Measurements from ENCODE around the gene RET. TPM values are rescaled to one million over a fixed set of nuclear protein-coding genes. Genes with fewer than 3 reads are reported as not detected.
"Not testable (repeated sequence)": the region's sequence is repeated elsewhere in the genome, so short reads cannot be mapped to it uniquely, and the experiment has no call there.

RET gene
- total RNA-seq, 4 donors from 2014 or later, result 0.51 to 1.2 (median 0.62) TPM

DNA sequence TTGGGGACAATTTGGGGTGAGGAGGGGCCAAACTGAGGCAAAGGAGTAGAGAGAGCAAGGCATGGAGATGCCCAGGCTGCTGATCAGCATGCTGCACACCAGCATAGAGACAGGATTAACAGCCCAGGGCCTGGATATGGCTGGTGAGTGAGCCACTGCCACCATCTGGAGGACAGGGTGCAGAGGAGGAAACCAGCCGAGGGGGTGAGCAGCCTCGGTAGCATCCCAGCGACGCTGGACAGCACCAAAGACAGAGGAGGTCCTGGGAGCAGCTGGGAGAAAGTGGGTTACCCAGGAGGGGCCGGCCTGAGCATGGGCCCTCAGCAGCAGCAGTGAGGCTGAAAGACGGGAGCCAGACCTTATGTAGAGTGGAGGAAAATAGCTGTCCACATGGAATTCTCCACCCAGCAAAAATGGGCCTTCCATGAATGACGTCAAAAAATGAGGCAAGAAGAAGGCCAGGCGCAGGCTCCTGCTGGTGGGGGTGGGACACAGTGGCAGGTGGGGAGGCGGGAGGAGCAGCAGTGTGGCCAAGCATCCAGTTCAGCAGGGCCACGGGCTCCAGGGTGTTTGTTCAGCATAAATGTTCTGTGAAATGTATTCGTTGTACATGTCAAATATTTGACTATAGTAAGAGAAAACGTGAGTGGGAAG is 16.7 kb downstream of the RET start:
- no peak for ATAC-seq
- TF ChIP-seq, protein P1, sequence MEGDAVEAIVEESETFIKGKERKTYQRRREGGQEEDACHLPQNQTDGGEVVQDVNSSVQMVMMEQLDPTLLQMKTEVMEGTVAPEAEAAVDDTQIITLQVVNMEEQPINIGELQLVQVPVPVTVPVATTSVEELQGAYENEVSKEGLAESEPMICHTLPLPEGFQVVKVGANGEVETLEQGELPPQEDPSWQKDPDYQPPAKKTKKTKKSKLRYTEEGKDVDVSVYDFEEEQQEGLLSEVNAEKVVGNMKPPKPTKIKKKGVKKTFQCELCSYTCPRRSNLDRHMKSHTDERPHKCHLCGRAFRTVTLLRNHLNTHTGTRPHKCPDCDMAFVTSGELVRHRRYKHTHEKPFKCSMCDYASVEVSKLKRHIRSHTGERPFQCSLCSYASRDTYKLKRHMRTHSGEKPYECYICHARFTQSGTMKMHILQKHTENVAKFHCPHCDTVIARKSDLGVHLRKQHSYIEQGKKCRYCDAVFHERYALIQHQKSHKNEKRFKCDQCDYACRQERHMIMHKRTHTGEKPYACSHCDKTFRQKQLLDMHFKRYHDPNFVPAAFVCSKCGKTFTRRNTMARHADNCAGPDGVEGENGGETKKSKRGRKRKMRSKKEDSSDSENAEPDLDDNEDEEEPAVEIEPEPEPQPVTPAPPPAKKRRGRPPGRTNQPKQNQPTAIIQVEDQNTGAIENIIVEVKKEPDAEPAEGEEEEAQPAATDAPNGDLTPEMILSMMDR (IDR thresholded peaks at IDR 0.05 in 4 of 5, conservative IDR thresholded peaks at IDR 0.05 in 1 of 5), result no peak
- no peak for TF ChIP-seq POLR2A (IDR thresholded peaks at IDR 0.05)
- no peaks in the 10 kb centered on the region for H3K27me3 ChIP-seq
- H3K36me3 ChIP-seq, result no peaks in the 10 kb centered on the region
- H3K4me1 ChIP-seq, result no peaks in the 10 kb centered on the region
- no peak overlapping the region for H3K4me3 ChIP-seq
- H3K27ac ChIP-seq, result no peak overlapping the region
- no peaks in the 10 kb centered on the region for H3K9me3 ChIP-seq
- in situ Hi-C loops (cut with MboI; ENCODE audit: low sequenced_read_pairs in 4 of 4) (loop anchor here in 2 of 4 donors (10.0 kb wide), 1 partner anchor 219 kb away; no protein-coding TSS in a partner anchor), intact Hi-C loops (cut with DNase I; ENCODE audit: low total_unique reads) (no loop called here)
- no peak for DNase-seq

DNA sequence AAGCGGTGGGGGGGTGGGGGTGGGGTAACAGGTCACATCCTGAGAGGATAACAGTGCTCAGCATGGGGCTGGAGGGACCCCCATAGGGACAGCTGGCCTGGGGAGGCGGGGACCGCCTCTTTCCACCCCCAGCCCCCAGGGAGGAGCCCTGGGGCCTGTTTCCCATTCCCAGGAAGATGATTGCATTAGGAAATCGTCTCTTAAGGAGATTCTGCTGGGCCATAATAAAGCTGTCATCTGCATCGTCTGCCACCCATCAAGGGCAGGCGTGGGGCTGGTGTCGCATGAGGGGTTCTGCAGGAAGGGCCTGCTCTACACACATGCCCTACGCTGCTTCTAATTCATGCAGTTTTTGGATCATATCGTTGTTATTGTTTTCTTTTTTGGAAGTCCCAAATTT is 17.2 kb downstream of the RET start:
- in situ Hi-C loops (cut with MboI; ENCODE audit: low sequenced_read_pairs in 4 of 4), result loop anchor here in 2 of 4 donors (10.0 kb wide), 1 partner anchor 219 kb away; no protein-coding TSS in a partner anchor
- intact Hi-C loops (cut with DNase I; ENCODE audit: low total_unique reads), result no loop called here
- ATAC-seq (no peak), DNase-seq (no peak)
- TF ChIP-seq, protein P1 (IDR thresholded peaks at IDR 0.05 in 4 of 5, conservative IDR thresholded peaks at IDR 0.05 in 1 of 5), result no peak
- TF ChIP-seq POLR2A (IDR thresholded peaks at IDR 0.05), result no peak
- Histone ChIP-seq H3K27ac (no peak overlapping the region), H3K9me3 (no peaks in the 10 kb centered on the region), H3K36me3 (no peaks in the 10 kb centered on the region), H3K4me3 (no peak overlapping the region), H3K4me1 (no peaks in the 10 kb centered on the region), H3K27me3 (no peaks in the 10 kb centered on the region)

DNA sequence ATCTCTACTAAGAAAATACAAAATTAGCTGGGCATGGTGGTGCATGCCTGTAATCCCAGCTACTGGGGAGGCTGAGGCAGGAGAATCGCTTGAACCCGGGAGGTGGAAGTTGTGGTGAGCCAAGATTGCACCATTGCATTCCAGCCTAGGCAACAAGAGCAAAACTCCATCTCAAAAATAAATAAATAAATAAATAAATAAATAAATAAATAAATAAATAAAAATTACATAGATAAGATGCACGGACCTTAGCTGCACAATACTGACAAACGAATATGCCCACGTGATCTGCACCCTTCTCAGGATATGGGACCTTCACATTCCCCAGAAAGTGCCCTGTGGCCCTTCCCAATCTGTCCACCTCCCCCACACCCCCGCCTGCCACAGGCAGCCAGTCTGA is 22.5 kb downstream of the RET start:
- H3K27me3 ChIP-seq; H3K36me3 ChIP-seq; DNase-seq; ATAC-seq; H3K4me1 ChIP-seq; H3K4me3 ChIP-seq; intact Hi-C loops (cut with DNase I; ENCODE audit: low total_unique reads); H3K27ac ChIP-seq; H3K9me3 ChIP-seq: not testable (repeated sequence)
- in situ Hi-C loops (cut with MboI; ENCODE audit: low sequenced_read_pairs in 4 of 4), result loop anchor here in 2 of 4 donors (10.0 kb wide), 1 partner anchor 225 kb away; no protein-coding TSS in a partner anchor

DNA sequence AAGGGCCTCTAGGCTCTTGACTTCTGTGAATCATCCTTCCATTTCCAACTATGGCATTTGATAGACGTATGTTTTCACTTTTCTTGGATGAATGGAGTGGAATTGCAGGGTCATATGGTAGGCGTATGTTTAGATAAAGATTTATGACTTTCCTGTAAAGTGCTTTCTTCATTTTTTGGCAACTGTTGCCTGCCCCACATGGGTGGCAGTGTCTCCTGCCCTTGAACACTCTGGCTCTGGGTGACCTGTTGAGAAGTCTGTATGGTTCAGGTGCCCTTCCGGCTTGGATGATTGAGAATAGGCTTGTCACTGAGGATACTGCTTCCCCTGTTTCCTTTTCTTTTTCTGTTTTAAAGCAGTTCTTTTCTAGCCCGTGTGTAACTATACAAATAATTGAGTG is 23.1 kb downstream of the RET start:
- H3K27me3 ChIP-seq, result no peaks in the 10 kb centered on the region
- TF ChIP-seq, protein P1 (IDR thresholded peaks at IDR 0.05 in 4 of 5, conservative IDR thresholded peaks at IDR 0.05 in 1 of 5), result no peak
- no peak for TF ChIP-seq POLR2A (IDR thresholded peaks at IDR 0.05)
- H3K9me3 ChIP-seq, result no peaks in the 10 kb centered on the region
- H3K36me3 ChIP-seq, result no peaks in the 10 kb centered on the region
- no peak overlapping the region for H3K4me3 ChIP-seq
- no peak overlapping the region for H3K27ac ChIP-seq
- in situ Hi-C loops (cut with MboI; ENCODE audit: low sequenced_read_pairs in 4 of 4) (loop anchor here (10.0 to 25.0 kb wide), 3 partner anchors 225 to 338 kb away; no protein-coding TSS in a partner anchor), intact Hi-C loops (cut with DNase I; ENCODE audit: low total_unique reads) (no loop called here)
- DNase-seq, result no peak
- peaks cover 0 to 2% of the 10 kb centered on the region in 2 donors for H3K4me1 ChIP-seq
- no peak for ATAC-seq

DNA sequence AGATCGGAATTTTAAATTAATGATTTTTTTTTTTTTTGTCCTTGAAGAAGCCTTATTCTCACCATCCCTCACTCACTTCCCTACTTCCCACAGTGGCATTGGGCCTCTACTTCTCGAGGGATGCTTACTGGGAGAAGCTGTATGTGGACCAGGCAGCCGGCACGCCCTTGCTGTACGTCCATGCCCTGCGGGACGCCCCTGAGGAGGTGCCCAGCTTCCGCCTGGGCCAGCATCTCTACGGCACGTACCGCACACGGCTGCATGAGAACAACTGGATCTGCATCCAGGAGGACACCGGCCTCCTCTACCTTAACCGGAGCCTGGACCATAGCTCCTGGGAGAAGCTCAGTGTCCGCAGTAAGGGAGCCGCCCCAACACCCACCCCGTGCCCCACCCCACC is 23.5 kb downstream of the RET start:
- H3K27me3 ChIP-seq, result no peaks in the 10 kb centered on the region
- intact Hi-C loops (cut with DNase I; ENCODE audit: low total_unique reads), result no loop called here
- peaks cover 0 to 6% of the 10 kb centered on the region in 2 donors for H3K4me1 ChIP-seq
- no peak for TF ChIP-seq POLR2A (IDR thresholded peaks at IDR 0.05)
- TF ChIP-seq, protein P1 (IDR thresholded peaks at IDR 0.05 in 4 of 5, conservative IDR thresholded peaks at IDR 0.05 in 1 of 5), result no peak
- no peak overlapping the region for H3K27ac ChIP-seq
- DNase-seq (no peak), ATAC-seq (no peak)
- H3K36me3 ChIP-seq, result no peaks in the 10 kb centered on the region
- no peaks in the 10 kb centered on the region for H3K9me3 ChIP-seq
- in situ Hi-C loops (cut with MboI; ENCODE audit: low sequenced_read_pairs in 4 of 4), result loop anchor here in 2 of 4 donors (10.0 to 25.0 kb wide), 3 partner anchors 226 to 338 kb away; no protein-coding TSS in a partner anchor
- no peak overlapping the region for H3K4me3 ChIP-seq
